ENCODE measurements around the gene ODF2.
"Not testable (repeated sequence)": the region's sequence is repeated elsewhere in the genome, so short reads cannot be mapped to it uniquely, and the experiment has no call there.

- not testable (repeated sequence) for TF ChIP-seq POLR2A (IDR thresholded peaks at IDR 0.05)
- TF ChIP-seq, protein P1, sequence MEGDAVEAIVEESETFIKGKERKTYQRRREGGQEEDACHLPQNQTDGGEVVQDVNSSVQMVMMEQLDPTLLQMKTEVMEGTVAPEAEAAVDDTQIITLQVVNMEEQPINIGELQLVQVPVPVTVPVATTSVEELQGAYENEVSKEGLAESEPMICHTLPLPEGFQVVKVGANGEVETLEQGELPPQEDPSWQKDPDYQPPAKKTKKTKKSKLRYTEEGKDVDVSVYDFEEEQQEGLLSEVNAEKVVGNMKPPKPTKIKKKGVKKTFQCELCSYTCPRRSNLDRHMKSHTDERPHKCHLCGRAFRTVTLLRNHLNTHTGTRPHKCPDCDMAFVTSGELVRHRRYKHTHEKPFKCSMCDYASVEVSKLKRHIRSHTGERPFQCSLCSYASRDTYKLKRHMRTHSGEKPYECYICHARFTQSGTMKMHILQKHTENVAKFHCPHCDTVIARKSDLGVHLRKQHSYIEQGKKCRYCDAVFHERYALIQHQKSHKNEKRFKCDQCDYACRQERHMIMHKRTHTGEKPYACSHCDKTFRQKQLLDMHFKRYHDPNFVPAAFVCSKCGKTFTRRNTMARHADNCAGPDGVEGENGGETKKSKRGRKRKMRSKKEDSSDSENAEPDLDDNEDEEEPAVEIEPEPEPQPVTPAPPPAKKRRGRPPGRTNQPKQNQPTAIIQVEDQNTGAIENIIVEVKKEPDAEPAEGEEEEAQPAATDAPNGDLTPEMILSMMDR (IDR thresholded peaks at IDR 0.05): not testable (repeated sequence)
These were observed 50.1 kb downstream of the ODF2 start for GRCh38 chr9:128505906-128506305.

Data from thyroid gland (tissue), 4 donors.